HG02798 (cell line): ENCODE data around the gene MAST4.
A peak's percentile ranks its signal among the peaks of the same experiment; 100 is the strongest.

Source experiments
- ATAC-seq: cut with Tn5 transposase; IDR thresholded peaks from one replicate; pipeline ENCODE4 v1.9.1; 2021; ENCODE audit warnings: mild to moderate bottlenecking; ENCODE audit not compliant: unreplicated experiment, poor library complexity

The MAST4 gene

DNA sequence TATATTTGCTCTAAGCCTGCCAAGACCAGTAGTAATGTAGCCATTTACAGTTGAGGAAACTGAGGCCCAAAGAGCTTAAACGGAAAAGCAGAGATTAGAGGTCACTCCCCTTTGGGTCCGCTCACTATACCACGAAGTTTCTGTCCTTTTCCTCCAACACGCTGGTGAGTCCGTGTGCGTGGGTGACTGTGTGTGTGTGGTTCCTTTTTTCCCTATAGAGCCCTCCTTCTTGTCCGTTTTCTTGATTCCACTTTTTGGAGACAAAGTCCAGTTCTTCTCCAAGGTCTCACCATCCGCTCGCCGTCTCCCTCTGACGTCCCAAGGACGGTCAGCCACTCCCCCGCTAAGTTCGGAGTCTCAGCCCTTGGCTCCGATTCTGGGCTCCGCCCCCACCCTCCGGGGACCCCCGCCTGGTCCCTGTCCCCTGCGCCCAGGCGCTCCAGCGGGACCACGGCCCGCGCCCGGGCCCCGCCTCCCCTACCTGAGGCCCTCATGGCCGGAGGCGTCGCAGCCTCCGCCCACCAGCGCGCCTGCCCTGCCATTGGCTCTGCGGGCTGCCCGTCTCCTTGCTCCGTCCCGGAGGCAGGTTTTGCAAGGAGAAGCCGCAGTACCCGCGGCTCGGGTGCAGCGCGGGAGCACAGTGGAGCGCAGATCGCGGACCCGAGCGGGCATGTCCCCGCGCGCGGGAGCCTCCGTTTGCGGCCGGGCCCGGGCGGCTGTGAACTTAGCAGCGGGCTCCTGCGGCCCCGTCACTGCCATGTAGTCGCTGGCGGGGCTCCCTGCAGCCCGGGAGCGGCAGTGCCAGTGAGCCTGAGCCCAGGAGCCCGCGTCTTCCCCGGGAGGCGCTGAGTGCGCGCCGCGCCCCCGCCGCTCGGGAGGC is at the start of gene MAST4:
Gene MAST4 (plus strand): TSS at position 638 of the 880 bp plus-strand sequence. CDS start 263 bp downstream, outside the sequence.
- ATAC-seq, result peak; percentile 100

DNA sequence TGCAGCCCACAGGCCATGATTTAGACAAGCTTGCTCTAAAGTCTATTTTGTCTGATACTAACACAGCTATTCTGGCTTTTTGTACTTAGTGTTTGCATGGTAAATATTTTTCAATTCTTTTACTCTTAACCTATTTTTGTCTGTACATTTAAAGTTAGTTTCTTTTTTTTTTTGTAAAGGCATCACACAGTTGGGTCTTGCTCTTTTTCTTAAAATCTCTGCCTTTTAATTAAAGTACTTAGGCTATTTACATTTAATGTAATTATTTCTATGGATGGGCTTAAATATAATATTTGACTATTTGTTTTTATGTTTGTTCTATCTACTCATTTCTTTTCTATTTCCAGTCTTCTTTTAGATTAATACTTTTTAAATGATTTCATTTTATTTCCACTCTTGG is 49.7 kb upstream of the MAST4 start:
- ATAC-seq, result no peak

DNA sequence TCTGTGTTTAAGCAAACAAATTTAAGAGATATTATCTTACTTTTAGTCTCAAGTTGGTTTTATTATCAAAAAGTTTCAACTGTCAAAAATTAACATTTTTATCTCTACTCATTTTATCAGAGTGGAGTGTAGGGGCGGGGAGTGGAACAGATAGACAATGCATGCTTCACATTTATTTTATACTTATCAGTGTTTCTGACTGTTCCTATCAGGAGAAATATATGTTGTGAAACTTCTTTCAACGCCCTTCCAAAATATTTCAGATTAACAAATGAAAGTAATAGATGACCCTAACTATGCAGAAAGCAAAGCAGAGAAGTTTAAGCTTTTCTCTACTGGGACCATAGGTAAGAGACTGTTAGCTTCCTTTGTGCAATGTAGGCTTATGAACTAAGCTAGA is 44.9 kb upstream of the MAST4 start:
- no peak for ATAC-seq

DNA sequence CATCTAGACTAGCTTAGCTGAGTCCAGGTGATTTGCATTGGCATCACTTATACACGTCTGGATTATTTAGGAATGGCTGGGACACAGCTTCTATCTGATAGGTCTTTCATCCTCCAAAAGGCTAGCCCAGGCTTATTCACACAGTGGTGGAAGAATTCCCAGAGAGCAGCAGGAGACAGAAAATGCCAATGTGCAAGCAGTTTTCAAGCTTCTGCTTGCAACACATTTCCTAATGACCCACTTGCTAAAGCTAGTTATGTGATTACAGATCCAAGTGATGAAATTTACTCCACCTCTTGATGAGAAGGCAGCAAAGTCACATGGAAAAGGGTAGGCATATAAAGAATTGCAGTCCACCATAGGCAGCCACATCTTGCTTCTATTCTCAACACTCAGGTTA is 44.2 kb upstream of the MAST4 start:
- ATAC-seq, result no peak

DNA sequence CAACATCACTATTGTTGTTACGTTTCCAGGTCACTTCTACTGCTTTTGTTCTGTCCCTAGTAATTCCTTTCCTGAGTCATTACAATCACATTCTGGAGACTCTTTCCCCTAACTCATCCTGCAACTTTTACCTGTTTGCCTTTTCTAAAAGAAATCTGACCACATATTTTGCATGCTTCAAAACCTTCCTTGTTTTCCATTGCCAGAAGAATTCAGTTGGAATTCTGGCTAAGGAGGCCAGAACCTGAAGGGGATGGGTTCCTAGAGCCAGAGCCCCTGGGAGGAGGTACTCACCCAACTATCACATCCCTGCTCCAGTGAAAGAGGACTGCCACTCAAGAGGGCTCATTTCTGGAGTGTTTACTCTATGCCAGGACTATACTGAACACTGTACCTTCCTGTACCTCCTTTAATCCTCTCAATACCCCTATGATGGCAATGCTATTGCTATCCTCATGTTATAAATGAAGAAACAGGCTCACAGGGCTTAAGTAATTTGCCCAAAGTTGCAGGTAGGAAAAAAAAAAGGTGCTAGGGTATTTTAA is 42.8 kb upstream of the MAST4 start:
- no peak for ATAC-seq

DNA sequence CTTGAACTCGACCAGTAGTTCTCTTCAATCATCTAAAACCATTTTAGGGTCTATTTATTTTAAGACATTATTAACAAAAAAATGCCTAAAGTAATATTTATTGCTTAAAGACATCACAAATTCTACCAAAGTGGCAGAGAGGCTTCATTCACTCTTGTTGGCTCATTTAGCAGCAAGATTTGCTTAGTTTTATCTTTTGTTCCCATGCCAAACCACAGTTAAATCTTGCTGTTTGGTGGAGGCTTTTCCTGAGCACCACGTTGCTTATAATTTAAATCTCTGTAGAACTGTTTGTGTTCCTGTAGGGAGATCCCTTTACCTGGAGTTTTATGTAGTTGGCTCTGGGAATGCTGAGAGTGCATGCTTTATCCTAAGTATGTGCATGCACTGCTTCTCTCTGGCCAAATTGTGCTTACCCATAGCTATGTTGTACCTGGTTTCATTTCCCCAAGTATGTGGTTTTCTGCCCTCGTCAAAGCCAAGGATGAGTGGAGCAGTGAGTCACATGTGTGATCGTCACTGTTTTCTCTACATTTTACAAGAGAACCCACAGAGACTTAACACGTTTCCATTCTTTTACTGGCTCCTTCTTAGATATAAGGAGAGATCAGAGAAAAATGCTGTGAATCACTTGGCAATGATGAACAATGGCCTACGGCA is 42.1 kb upstream of the MAST4 start:
- peak; percentile 93 for ATAC-seq

DNA sequence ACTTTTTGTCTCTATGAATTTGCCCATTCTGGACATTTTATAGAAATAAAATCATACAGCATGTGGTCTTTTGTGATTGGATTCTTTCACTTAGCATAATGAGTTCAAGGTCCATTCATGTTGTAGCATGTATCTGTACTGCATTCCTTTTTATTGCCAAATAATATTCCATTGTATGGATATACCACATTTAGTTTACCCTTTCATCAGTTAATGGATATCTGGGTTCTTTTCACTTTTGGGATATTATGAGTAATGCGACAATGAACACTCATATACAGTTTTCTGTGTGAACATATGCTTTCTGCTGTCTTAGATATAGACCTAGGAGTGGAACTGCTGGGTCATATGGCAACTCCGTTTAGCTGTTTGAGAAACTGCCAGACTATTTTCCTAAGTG is 41.3 kb upstream of the MAST4 start:
- ATAC-seq, result no peak

DNA sequence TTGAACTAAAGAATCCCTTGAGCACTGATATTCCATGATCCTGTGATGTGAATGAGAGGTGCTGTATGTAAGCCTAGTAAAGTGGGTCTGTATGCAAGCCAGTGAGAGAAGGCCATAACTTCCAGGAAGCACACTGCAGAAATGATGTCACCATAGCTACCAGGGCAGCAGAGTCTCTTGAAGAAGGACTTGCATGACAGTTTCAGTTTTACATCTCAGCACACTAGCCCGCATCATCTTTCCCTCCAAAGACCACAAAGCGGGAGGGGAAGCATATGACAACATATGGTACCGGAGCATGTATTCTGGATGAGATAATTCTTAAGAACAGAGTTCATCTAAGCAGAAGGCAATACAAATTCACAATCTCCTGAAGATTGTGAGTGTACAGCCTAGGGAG is 37.6 kb upstream of the MAST4 start:
- ATAC-seq, result peak; percentile 66

DNA sequence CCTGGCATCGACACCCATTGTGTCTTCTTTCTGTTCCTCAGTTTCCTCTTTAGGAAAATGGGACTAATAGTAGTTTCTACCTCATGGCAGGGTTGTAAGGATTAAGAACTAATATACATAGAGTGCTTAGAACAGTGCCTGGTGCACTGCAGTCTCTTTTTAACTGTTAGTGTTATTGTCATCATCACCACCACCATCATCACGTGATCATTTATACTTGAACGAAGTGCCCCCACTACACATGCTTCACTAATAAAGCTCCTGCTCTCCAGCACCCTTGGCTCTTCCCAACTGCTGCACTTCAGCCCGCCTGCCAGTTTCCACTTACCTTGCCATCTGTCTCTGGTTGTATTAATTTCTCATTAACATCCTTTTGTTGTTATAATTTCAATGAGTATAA is 35.8 kb upstream of the MAST4 start:
- ATAC-seq, result no peak

DNA sequence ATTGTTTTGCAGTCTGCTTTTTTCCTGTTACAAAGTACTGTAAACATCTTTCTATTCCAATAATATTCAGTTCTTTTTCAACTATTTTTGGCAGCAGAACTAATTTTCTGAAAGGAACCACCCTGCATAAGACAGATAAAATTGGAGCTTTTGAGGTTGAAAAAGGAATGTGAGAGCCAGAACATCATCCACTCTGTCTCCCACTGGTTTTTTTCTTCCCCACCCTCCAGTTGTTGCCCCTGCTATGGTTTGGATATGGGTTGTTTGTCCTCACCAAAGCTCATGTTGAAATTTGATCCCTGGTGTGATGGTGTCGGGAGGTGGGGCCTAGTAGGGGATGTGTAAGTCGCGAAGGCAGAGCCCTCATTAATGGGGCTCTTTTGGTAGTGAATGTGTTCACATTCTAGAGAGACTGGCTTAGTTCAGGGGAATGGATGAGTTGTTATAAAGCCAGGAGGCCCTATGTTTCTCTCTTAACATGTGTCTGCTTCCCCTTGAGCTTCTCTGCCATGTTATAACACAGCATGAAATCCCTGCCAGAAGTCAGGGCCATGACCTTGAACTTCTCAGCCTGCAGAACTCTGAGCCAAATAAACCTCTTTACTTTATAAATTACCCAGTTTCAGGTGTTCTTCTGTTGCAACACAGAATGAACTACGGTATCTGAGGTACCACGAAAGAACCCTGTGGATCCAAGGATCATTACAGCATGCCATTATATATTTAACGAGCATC is 34.8 kb upstream of the MAST4 start:
- ATAC-seq, result no peak

DNA sequence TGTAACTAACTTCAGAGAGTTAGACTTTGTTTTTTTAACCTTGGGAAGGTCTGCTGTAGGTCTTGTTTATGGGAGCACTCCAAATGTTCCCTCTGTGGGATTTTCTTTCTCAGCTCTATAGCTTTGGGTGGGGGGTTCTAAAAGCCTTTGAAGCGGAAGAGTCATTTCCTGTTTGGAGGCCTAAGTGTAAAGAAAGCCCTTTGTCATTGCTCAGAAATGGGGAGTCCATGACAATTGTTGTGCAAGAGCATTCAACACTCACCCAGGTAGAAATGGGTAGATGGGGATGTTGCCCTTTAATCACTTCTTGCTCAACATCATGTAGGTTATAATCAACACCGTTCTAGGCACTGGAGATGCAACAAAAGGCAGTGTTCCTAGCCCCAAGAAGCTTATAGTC is 30.3 kb upstream of the MAST4 start:
- no peak for ATAC-seq

DNA sequence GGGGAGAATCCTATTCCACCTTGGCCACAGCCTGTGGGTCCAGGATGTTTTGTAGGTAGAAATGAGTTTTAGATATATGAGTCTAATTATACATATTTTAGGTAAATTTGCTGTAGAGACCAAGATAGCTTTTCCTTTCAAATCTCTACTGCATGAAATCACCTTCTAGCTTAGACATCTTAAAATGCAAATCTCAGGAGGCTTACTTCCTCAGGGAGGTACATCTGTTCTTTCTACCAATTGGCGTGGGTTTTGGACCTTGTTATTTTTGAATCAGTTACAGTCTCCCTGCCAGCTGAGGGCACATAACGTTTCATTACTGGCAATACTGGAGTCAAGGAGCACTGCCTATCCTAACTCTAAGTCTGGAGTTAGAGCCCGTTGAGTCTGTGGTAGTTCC is 28.7 kb upstream of the MAST4 start:
- no peak for ATAC-seq

DNA sequence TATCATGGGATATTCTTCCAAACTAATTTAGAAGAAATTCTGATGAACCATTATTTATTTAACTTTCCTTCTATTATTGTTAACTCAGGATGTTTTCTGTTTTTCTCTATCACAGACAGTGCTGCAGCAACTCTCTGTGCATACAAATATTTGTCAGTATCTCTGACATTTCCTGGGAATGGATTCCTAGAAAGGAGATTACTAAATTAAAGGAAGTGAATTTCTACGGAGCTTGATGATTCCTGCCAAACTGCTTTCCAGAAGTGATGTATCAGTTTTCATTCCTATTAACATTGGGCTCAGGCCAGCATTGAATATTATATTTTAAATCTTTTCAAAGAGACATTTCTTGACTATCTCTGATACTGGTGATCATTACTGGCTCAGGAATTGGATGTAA is 26.0 kb upstream of the MAST4 start:
- ATAC-seq, result no peak

DNA sequence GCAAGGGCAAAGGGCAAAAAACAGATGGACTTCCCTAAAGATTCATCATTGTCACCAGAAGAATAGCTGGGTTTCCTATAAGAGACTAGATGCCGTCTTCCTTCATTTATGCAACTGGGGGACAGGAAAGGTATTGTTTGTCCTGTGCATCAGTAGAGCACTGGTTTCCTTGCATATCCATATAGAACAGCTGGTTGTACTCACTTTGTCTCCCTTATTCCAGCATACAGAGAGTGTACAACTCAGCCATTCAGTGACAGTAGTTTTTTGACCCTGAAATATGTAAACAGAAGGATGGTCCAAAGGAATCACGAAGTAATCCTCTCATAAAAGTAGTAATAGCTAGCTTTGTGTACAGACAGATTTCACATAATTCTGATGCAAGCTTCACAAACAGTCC is 22.5 kb upstream of the MAST4 start:
- no peak for ATAC-seq

DNA sequence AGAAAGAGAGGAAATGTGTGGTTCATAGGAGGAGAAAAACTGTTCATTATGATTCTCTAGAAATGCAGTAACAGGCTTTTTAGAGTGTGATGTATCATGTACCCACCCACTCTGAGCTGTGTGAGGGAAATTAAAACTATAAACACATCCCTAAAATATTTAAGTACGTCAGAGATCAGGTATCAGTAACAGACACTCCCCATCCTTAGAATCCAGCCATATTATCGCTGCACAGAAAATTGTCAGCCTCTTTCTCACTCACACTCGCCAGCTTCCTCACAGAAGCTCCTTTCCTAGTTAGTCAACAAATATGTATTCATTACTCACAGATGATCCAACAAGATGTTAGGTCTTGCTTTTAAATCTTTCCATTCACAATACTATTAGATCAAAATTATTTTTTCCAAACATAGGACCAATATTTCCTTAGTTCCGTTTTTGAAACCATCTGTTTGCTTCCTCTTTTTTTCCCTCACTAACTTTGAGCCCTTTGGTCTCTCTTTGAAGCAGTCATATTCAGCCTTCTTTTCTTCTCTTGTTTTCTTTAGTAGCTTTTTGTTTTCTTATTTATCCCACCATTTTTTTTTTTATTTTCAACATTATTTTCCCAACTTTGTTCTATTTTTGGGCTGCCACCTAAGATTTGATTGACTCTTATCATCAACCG is 13.6 kb upstream of the MAST4 start:
- no peak for ATAC-seq

DNA sequence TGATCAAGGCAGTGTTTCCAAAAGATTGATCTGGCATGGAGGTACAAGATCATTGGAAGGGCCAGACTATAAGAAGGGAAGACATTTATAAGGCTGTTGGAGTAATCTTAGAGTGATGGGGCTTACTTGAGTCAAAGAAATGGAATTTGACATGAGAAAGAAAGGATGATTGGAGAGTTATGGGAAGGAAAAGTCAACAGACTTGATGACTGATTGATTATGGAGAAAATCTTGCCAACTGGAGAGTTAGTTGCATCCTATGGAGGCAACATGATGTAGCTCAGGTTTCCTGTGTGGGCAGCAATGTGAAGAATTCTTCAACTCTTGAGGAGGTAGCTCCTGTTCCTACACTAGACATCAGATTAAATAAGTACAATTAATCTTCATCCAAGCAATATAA is 10.9 kb upstream of the MAST4 start:
- ATAC-seq, result no peak

DNA sequence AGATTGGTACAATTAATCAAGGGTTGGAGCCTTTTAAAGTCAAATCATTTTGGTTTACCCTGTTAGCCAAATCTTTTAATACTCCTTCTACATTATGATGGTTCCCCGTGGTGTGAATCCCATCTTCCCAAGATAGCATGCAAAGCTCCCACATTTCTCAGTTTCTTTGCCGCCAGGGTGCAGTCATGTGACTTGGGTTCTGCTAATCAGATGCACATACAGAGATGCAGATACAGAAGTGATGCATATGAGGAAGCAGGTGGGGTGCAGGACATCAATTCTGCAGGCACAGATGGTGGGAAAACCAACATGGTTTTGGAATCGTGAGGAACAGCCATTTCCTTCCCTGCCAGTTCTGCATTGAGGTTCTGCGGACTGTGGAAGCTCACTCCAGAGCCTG is 8.4 kb upstream of the MAST4 start:
- ATAC-seq, result no peak

DNA sequence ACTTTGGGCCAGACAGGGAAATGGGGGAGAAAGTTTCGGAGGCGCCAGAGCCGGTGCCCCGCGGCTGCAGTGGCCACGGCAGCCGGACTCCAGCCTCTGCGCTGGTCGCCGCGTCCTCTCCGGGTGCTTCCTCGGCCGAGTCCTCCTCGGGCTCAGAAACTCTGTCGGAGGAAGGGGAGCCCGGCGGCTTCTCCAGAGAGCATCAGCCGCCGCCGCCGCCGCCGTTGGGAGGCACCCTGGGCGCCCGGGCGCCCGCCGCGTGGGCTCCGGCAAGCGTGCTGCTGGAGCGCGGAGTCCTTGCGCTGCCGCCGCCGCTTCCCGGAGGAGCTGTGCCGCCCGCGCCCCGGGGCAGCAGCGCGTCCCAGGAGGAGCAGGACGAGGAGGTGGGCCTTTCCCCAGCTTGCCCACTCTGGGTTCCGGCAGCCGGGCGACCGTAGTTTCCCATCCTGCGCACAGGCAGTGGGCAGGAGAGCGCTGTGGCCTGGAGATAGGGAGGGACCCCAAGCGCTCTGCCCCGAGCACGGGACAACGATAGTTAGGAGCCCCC is 516 bp downstream of the MAST4 start:
- ATAC-seq, result peak; percentile 23

DNA sequence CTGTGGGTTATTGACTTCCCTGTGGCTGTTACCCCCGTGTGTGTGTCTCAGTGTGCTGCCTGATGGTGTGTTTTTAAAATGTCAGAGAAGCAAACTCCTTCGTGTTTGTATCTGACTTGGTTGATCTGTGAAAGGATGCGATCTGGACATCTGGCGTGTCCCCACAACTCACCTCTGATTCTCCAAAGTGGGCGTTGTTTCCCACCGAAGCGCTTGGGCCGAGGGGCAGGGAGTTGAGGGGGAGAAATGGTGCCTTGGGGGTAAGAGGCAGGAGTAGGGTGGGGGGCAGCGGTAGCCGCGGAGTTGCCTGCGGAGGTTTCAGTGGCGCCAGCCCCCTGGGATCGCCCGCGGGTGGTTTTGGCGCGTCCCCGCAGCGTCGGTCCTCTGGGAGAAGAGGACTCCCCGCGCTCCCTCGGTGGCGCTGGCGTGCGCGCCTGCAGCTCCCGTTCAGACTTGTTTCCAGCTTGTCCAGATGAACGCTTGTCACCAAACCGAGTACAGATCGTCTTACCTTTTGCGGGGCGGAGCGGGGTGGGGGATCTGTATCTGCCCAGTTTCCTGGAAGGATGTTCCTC is 1.1 kb downstream of the MAST4 start:
- no peak for ATAC-seq

DNA sequence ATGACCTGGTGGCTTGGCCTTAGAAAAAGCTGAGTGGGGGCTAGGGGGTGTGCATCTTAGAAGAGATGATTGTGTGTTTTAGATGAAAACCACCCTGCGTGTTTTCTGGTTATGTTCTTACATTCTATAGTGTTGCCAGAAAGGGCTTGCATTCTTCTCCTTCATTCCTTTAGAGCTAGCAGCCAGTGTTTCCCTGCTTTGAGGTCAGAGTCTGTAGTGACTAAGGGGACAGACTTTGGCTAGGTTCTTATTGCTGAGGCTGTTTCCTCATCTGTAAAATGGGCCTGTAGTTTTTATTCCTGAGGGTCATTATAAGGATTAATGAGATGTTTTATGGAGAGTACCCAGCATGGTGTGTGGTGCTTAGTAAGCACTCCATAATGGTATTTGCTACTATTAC is 6.4 kb downstream of the MAST4 start:
- ATAC-seq, result no peak
